Ascending aorta (tissue), 2 donors: ENCODE measurements around the gene FNDC1. TPM values are rescaled to one million over a fixed set of nuclear protein-coding genes. Genes with fewer than 3 reads are reported as not detected.
A peak's percentile ranks its signal among the peaks of the same experiment; 100 is the strongest.

Source experiments
- DNase-seq, 2 donors: peaks; one replicate each; pipeline ENCODE4 v3.0.0-alpha.2; 2019; ENCODE audit warnings: low spot score in 2 of 2
- H3K27ac ChIP-seq, 2 donors: fragments of 200-600 bp; sonication (generic); one replicate each; pipeline ENCODE4 v1.5.1; 2016 to 2017; ENCODE audit warnings: mild to moderate bottlenecking in 1 of 2
- H3K27me3 ChIP-seq: fragments of 200-600 bp; sonication (generic); one replicate; pipeline ENCODE4 v1.5.1; 2017
- H3K36me3 ChIP-seq, 2 donors: fragments of 200-600 bp; sonication (generic); one replicate each; pipeline ENCODE4 v1.5.1; 2016
- H3K4me1 ChIP-seq, 2 donors: fragments of 200-600 bp; sonication (generic); one replicate each; pipeline ENCODE4 v1.5.1; 2016 to 2017; ENCODE audit warnings: mild to moderate bottlenecking in 1 of 2
- H3K4me3 ChIP-seq, 2 donors: fragments of 200-600 bp; sonication (generic); one replicate each; pipeline ENCODE4 v1.5.1; 2016 to 2017; ENCODE audit warnings: mild to moderate bottlenecking in 1 of 2
- H3K9me3 ChIP-seq, 2 donors: fragments of 200-600 bp; sonication (generic); one replicate each; pipeline ENCODE4 v1.5.1; 2016
- CTCF ChIP-seq, 3 experiments: fragments of 200-600 bp in 2 of 3; fragments of 450-650 bp in 1 of 3; sonication (generic) in 2 of 3; IDR thresholded peaks; one replicate each; pipeline ENCODE4 v1.5.1; 2016 to 2019; ENCODE audit warnings: antibody characterized with exemption in 3 of 3, mild to moderate bottlenecking in 1 of 3, moderate library complexity in 1 of 3
- intact Hi-C: fragments of 100-400 bp; cut with DNase I; formaldehyde crosslinking; loops from one replicate; pipeline ENCODE4 v1.15.1; 2023
- total RNA-seq: library from RNA; depleted of rRNA; stranded (reverse); fragments of >200 nt; gene quantifications from one replicate; pipeline ENCODE4 v1.1.0, GENCODE V29; 2016

FNDC1 gene
- total RNA-seq, 1 donor from 2014 or later = 0.11 TPM

DNA sequence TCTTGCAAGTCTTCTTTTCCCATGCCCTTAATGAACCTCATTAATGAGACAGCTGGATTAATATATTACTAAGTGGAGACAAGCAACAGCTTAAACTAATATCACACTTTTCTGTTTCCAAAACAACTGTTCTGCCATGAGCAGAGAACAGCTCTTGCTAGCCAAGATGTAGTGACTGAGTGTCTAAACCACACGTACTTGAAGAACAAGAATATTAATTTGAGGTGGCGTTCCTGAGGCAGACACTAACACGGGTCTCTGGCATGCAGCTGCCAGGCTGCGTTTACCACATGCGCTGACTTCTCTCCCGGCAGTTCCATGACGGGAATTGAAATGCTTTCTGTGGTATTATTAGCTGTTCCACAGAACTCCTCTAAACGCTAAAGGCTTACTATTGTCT, 80.6 kb downstream of the FNDC1 start:
- DNase-seq = no peak
- Histone ChIP-seq H3K4me3 (peak overlapping the region in 1 of 2 donors; percentile 22), H3K36me3 (no peaks in the 10 kb centered on the region), H3K27me3 (no peaks in the 10 kb centered on the region), H3K4me1 (peaks cover 5 to 9% of the 10 kb centered on the region in 2 donors), H3K9me3 (no peaks in the 10 kb centered on the region), H3K27ac (peak overlapping the region; percentile 60 to 63)
- no peak for TF ChIP-seq CTCF (IDR thresholded peaks at IDR 0.05)
- intact Hi-C loops = loop anchor here (10.0 kb wide), 2 partner anchors 75 to 405 kb away; no protein-coding TSS in a partner anchor

- intact Hi-C loops = loop anchor here (10.0 kb wide), 2 partner anchors 76 to 404 kb away; no protein-coding TSS in a partner anchor
Measured at GRCh38 chr6:159250633-159251032, 81.4 kb downstream of the FNDC1 start.

GRCh38 chr6:159252955-159253508, 83.8 kb downstream of the FNDC1 start:
- peak in 2 of 3 experiments; percentile 51 to 64 for TF ChIP-seq CTCF (IDR thresholded peaks at IDR 0.05)
- Histone ChIP-seq H3K36me3 (no peaks in the 10 kb centered on the region), H3K9me3 (no peaks in the 10 kb centered on the region), H3K4me3 (no peak overlapping the region), H3K4me1 (peaks cover 5 to 9% of the 10 kb centered on the region in 2 donors), H3K27ac (no peak overlapping the region), H3K27me3 (no peaks in the 10 kb centered on the region)
- intact Hi-C loops = loop anchor here (10.0 kb wide), 2 partner anchors 78 to 402 kb away; no protein-coding TSS in a partner anchor
- no peak for DNase-seq

More at GRCh38 chr6:159250633-159251032, 81.4 kb downstream of the FNDC1 start:
- Histone ChIP-seq H3K36me3 (no peaks in the 10 kb centered on the region), H3K9me3 (no peaks in the 10 kb centered on the region), H3K4me1 (peaks cover 5 to 9% of the 10 kb centered on the region in 2 donors), H3K4me3 (no peak overlapping the region), H3K27ac (peak overlapping the region in 1 of 2 donors; percentile 63), H3K27me3 (no peaks in the 10 kb centered on the region)
- DNase-seq = no peak
- TF ChIP-seq CTCF (IDR thresholded peaks at IDR 0.05) = no peak

DNA sequence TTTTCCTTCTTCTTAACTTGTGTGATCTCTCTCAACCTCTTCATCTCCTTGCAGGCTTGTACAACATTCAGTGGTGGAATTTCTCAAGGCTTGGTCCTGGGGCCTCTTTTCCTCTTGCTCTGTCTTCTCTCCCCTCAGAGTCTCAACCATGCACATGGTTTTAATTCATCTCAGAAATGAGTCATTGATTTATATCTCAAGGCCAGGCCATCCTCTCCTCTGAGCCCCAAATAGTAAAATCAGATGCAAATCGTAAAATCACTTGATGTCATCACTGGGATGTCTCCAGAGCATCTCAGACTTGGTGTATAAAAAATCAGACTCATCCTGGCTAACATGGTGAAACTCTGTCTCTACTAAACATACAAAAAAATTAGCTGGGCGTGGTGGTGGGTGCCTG, 85.0 kb downstream of the FNDC1 start:
- Histone ChIP-seq H3K27me3 (no peaks in the 10 kb centered on the region), H3K27ac (no peak overlapping the region), H3K36me3 (no peaks in the 10 kb centered on the region), H3K4me1 (peaks cover 5 to 7% of the 10 kb centered on the region in 2 donors), H3K9me3 (no peaks in the 10 kb centered on the region), H3K4me3 (no peak overlapping the region)
- intact Hi-C loops = loop anchor here (10.0 kb wide), 2 partner anchors 79 to 401 kb away; no protein-coding TSS in a partner anchor
- TF ChIP-seq CTCF (IDR thresholded peaks at IDR 0.05) = no peak
- no peak for DNase-seq

GRCh38 chr6:159255434-159255951, 86.3 kb downstream of the FNDC1 start:
- Histone ChIP-seq H3K36me3 (no peaks in the 10 kb centered on the region), H3K4me1 (peaks cover 0 to 11% of the 10 kb centered on the region in 2 donors), H3K27me3 (no peaks in the 10 kb centered on the region), H3K4me3 (no peak overlapping the region), H3K27ac (no peak overlapping the region), H3K9me3 (no peaks in the 10 kb centered on the region)
- DNase-seq = no peak
- intact Hi-C loops = loop anchor here (5.0 to 10.0 kb wide), 3 partner anchors 52 to 399 kb away; no protein-coding TSS in a partner anchor
- no peak for TF ChIP-seq CTCF (IDR thresholded peaks at IDR 0.05)
